DMS79 (cell line): Measurements from ENCODE around the gene PLXNB2.
A peak's percentile ranks its signal among the peaks of the same experiment; 100 is the strongest.
"Not testable (repeated sequence)": the region's sequence is repeated elsewhere in the genome, so short reads cannot be mapped to it uniquely, and the experiment has no call there.

Experiments
- DNase-seq: peaks from one replicate; lab custom pipeline; 2025; lab: John Stamatoyannopoulos, UW

The PLXNB2 gene

GRCh38 chr22:50306753-50307749, at the start of gene PLXNB2:
TSS of gene PLXNB2 (minus strand) at chr22:50307646. CDS start at chr22:50290584, 17,062 bp downstream.
- DNase-seq = no peak

DNA sequence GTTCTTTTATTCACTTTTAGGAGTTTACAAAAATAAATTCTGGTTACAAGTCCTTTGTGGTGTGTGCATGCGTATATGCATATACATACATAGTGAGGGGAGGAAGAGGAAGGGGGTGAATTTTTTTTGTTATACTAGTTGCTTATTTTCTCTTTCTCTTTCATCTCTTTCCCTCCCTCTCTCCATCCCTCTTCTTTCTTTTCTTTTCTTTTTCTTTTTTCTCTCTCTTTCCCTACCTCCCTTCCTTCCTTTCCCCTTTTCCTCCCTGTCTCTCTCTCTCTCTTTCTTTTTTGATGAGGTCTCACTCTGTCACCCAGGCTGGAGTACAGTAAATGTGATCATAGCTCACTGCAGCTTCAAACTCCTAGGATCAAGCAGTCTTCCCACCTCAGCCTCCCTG, 49.8 kb upstream of the PLXNB2 start:
- DNase-seq = no peak

DNA sequence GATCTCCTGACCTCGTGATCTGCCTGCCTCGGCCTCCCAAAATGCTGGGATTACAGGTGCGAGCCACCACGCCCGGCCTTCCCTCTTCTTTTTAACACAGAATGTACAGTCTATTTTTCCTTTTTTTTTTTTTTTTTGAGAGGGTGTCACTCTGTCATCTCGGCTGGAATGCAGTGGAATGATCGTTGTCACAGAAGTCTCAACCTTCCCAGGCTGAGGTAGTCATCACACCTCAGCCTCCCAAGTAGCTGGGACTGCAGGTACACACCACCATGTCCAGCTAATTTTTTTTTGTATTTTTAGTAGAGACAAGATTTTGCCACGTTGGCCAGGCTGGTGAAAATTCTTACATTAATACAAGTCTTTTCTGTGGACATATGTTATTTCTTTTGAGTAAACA, 48.7 kb upstream of the PLXNB2 start:
- DNase-seq = no peak

GRCh38 chr22:50348058-50348457, 40.6 kb upstream of the PLXNB2 start:
- DNase-seq = no peak

- DNase-seq = no peak
Observed at GRCh38 chr22:50347157-50347556, 39.7 kb upstream of the PLXNB2 start.

- no peak for DNase-seq
Observed at GRCh38 chr22:50346470-50346869, 39.0 kb upstream of the PLXNB2 start.

GRCh38 chr22:50343541-50343935, 36.1 kb upstream of the PLXNB2 start:
- no peak for DNase-seq

- DNase-seq = no peak
Observed at GRCh38 chr22:50342651-50343540, 35.5 kb upstream of the PLXNB2 start, which contains the start of gene PPP6R2. TSS of gene PPP6R2 (plus strand) at chr22:50343327. CDS start at chr22:50393909, 50,582 bp downstream.

DNA sequence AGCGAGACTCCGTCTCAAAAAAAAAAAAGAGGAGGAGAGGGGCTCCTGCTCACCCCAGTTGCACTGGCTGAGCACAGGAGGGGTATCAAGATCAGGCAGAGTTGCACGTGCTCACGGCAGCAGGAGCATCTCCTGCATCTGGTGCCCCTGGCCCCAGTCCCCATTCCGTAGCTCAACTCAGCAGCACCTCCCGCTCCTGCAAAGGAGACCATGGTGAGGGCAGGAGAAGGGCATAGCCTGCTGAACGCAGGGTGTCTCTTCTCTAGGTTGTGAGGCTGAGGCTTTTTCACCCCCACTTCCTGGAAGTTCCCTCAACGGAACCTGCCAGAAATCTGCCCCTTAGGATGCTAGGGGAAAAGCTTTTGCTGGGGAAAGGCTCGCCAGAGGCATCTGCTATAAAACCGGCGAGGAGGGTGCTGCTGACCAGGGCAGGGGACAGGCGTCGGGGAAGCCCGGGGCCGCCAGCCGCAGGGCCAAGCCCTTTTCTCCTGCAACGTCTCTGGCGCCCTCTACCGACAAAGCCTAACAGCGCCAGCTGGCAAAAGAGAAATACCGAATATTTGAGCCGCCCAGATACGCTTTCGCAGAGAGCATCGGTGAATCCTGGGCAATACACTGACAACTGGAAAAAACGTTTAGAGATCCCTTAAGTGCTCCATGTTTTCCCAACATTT, 34.7 kb upstream of the PLXNB2 start:
- peak; percentile 50 for DNase-seq

DNA sequence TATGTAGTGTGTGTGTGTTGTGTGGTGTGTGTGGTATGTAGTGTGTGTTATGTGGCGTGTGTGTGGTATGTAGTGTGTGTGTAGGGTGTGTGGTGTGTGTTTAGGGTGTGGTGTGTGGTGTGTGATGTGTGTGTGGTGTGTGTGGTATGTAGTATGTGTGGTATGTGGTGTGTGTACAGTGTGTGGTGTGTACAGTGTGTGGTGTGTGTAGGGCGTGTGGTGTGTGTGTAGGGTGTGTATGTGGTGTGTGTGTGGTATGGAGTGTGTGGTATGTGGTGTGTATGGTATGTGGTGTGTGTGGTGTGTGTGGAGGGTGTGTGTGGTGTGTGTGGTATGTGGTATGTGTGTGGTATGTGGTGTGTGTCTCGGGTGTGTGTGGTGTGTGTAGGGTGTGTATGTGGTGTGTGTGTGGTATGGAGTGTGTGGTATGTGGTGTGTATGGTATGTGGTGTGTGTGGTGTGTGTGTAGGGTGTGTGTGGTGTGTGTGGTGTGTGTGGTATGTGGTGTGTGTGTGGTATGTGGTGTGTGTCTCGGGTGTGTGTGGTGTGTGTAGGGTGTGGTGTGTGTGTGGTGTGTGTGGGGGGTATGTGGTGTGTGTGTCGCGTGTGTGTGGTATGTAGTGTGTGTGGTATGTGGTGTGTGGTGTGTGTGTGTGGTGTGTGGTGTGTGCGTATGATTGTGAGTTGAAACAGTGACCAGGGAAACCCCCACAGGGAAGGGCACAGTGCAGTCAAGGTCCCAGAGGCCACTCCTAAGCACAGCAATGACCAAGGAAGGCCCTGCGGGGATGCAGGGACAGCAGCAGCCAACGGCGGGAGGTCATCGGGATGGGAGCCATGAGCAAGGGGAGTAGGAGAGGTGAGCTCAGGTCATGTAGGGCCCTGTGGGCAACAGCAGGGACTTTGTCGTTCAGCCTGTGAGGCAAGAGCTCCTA, 32.8 kb upstream of the PLXNB2 start:
- no peak for DNase-seq

- DNase-seq = no peak
Observed at GRCh38 chr22:50338860-50339462, 31.5 kb upstream of the PLXNB2 start.

DNA sequence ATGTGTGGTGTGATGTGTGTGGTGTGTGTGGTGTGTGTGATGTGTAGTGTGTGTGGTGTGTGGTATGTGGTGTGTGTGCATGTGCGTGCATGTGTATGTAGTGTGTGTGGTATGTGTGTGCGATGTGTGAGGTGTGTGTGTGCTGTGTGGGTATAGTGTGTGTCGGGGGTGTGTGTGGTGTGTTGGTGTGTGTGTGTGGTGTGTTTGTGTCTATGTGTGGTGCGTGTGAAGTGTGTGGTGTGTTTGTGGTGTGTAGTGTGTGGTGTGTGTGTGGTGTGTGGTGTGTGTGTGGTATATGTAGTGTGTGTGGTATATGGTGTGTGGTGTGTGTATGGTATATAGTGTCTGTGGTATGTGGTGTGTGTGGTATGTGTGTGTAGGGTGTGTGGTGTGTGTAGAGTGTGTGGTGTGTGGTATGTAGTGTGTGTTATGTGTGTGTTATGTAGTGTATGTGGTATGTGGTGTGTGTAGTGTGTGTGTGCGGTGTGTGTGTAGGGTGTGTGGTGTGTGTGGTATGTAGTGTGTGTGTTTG, 30.7 kb upstream of the PLXNB2 start:
- DNase-seq = no peak

GRCh38 chr22:50337262-50338041, 30.0 kb upstream of the PLXNB2 start:
- no peak for DNase-seq

- DNase-seq = not testable (repeated sequence)
Observed at GRCh38 chr22:50334433-50334832, 27.0 kb upstream of the PLXNB2 start.

DNA sequence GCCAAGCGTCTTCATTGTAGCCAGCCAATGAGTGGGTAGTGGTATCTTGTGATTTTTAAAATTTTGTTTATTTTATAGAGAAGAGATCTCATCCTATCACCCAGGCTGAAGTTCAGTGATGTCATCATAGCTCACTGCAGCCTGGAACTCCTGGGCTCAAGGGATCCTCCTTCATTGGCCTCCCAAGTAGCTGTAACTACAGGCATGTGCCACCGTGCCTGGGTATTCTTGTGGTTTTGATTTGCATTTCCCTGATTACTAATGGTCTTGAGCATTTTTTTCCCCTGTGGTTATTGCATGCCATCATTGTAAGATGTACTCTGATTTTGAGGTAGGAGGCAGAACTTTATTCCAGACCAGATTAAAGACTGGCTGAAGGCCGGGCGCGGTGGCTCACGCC, 21.8 kb upstream of the PLXNB2 start:
- no peak for DNase-seq

- no peak for DNase-seq
Observed at GRCh38 chr22:50327711-50328019, 20.2 kb upstream of the PLXNB2 start.

DNA sequence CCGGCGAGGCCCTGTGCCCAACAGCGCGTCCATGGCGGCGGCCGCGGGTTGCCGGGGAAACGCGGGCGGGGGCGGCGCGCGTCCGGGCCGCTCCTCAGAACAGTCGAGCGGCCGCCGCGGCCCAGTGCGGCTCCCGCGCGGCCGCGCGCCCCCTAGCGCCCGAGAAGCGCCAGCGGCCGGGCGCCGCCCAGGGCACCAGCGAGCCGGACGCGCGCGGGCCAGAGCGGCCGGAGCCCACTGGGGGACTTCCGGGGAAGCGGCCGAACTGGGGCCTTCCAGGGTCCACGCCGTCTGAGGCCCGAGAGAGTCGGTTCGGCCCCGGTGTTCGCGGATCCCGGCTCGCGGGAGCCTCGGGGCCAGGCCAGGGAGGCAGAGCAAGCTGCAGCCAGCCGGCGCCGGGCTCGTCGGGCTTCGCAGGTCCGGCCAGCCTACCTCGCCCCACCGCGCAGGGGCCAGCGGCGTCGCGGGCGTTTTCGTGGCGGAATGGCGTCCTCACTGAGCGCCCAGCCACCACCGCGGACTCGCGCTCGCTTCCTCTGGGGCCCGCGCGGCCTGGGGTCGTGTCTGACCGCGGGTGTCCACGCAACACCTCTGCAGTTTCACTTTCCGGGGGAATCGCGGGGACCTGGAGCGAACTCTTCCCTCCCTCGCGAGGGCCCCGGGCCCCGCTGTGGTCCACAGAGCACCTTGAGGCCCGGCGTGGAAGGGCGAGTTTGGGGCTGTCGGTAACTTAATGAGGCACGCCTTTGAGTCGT, 19.7 kb upstream of the PLXNB2 start, which contains the start of gene DENND6B:
Gene DENND6B, minus strand, starts transcription at position 57 of the 755 bp plus-strand sequence. Its CDS starts 24 bp downstream, at position 33.
- no peak for DNase-seq

GRCh38 chr22:50326225-50326955, 18.9 kb upstream of the PLXNB2 start:
- no peak for DNase-seq
